Measurements from ENCODE around the gene PDGFD.

The PDGFD gene

GRCh38 chr11:103920933-103921332 lies 243.0 kb downstream of the PDGFD start:
- DNase-seq (ENCODE audit: low read depth in 2 of 2) = no peak

- no peak for DNase-seq (ENCODE audit: low read depth in 2 of 2)
Measured at GRCh38 chr11:103920449-103920848, 243.5 kb downstream of the PDGFD start.

- DNase-seq (ENCODE audit: low read depth in 2 of 2) = no peak
Measured at GRCh38 chr11:103910721-103911120, 253.2 kb downstream of the PDGFD start.

GRCh38 chr11:103907548-103908455 lies 256.1 kb downstream of the PDGFD start:
- no peak for DNase-seq (ENCODE audit: low read depth in 2 of 2)

DNA sequence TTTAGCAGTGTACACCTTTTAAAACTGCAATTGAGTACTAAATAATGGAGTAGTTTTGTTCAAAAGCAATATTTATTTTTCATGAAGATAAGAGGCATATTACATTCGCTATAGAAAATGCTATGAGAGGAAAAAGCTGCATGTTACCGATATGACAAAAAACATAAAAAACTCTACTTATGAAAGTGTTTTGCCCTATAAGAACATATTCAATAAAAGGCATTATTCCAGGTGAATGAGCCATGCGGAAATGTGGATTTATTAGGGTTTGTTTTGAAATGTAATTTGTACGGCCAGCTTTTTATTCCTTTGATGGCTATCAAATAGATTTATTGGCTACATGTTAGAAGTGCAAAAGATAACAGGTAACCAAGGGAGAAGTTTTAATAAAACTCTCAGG lies 256.8 kb downstream of the PDGFD start:
- DNase-seq (ENCODE audit: low read depth in 2 of 2) = no peak

DNA sequence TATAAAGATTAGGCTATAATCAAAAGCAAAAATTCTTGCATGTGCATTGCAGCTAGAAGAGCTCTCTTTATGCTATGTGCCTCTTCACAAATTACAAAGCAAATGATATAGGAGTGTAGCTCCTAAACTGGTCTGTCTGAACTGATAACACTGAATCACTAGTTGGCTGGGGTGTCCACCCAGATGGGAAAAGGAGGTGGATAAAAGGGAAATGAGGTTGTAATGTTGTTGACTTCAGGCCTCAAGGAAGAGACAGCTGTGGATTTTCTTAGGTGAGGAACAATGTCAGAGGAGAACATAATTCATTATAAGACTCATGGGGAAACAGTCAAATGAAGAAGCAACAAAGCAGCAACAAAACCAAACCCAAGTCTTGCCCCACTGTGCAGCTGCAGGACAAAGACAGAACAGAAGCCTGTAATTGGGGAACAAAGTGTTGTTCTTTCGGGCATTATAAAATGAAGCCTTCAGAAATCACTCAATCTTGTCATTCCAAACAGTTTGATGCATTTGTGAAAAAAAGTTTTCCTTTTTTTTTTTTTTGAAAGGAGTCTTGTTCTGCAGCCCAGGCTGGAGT lies 257.6 kb downstream of the PDGFD start:
- no peak for DNase-seq (ENCODE audit: low read depth in 2 of 2)

- DNase-seq (ENCODE audit: low read depth in 2 of 2) = no peak
Measured at GRCh38 chr11:103904324-103904667, 259.7 kb downstream of the PDGFD start.

GRCh38 chr11:103903621-103904323 lies 260.2 kb downstream of the PDGFD start:
- no peak for DNase-seq (ENCODE audit: low read depth in 2 of 2)

DNA sequence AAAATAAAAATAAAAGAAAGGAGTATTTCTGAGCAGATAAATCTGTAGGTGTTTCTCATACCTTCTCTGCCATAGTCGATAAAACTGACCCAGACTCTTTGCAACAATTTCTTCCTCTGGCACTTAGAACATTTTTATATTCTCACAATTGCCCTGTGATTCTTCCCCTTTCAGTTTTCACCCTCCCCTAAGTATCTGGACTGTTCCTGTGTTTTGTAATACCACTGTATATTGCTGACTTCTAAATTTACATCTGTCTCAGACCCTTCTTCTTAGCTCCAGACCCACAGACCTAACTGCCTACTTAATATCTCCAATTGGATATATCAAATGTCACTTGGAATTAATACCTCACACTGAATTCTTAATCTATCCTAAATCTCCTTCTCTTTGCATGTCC lies 261.0 kb downstream of the PDGFD start:
- no peak for DNase-seq (ENCODE audit: low read depth in 2 of 2)

DNA sequence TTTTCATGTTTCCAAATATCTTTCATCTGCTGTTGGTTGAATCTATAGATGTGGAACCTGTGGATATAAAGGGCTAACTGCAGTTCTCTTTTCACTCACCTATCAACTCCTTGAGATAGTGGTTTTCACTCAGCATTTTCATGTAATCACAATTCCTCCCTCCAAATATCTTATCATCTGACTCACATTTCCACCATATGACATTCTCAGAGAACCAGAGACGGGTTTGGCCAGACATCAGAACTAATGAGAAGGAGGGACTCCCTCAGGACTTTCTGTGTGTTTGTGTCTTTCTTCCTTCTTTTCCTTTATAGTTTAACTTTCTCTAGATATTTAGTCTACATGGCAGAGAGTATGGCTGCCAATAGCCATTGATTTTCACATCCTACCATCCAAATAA lies 262.3 kb downstream of the PDGFD start:
- DNase-seq (ENCODE audit: low read depth in 2 of 2) = no peak

DNA sequence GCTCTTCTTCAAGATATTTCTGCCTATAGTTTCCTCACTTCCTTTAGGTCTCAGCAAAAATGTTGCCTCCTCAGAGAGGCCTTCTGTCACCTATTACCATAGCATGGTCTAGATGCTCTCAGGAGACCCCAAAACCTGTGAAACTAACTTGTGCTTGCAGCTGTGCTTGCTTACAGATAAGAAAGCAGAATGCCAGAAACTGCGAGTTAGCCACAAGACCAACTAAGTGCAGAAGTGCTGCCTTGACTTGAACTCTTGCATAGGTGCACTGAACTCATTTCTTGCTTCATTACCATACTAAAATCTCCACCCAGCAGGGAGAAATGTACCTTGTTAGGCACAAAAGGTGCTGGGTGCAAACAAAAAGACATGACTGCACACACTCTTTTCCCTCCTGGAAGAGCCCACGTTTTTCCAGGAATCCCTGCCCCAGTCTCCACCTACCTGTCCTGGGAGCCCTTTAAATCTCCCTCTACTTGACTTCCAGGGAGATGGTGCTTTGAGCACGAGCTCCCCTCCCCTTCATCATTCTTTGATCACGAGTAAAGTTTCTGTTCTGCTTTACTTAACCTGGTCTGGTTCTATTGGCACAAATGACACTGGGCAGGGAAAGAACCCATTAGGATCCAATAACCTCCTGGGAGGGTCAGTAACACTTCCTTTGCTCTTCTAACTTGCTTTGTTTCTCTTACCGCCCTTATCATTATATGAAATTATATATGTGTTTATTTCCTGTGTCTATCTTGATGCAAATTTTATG lies 265.2 kb downstream of the PDGFD start:
- DNase-seq (ENCODE audit: low read depth in 2 of 2) = no peak

GRCh38 chr11:103898065-103898464 lies 265.9 kb downstream of the PDGFD start:
- no peak for DNase-seq (ENCODE audit: low read depth in 2 of 2)

DNA sequence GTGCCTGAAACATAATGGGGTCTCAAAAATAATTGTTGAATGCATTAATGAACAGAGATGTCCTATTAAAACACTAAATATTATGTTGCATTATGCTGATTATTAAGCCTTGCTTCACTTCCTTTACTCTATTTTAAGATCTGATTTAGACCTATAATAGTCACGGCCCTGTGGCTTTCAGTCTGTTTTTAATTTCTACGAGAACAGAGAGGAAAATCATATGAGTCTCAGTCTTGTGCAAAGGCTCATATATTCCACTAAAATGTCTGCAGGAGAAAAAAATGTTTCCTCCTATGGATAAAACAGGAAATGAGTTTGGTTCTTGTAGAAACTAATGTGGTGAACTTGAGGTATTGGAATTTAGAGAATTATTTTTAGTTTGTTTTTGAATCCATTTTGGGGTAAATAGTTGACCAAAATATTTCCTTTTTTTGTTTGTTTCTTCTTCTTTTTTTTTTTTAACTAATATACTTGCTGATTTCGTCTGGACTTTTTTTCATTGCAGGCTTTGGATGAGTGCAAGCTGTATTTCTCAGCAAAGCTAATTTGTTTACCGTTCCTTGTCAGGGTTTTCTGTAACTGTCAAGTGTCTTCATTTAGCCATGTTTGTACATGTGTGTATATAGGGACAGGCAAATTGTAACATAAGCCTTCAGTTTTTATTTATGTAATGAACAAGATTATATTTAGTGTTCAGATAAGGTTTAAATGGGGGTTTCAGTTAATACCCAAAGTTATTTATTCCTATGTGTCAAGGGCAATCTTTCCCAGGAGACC lies 266.6 kb downstream of the PDGFD start:
- DNase-seq (ENCODE audit: low read depth in 2 of 2) = no peak

- DNase-seq (ENCODE audit: low read depth in 2 of 2) = no peak
Measured at GRCh38 chr11:103895106-103895505, 268.8 kb downstream of the PDGFD start.

DNA sequence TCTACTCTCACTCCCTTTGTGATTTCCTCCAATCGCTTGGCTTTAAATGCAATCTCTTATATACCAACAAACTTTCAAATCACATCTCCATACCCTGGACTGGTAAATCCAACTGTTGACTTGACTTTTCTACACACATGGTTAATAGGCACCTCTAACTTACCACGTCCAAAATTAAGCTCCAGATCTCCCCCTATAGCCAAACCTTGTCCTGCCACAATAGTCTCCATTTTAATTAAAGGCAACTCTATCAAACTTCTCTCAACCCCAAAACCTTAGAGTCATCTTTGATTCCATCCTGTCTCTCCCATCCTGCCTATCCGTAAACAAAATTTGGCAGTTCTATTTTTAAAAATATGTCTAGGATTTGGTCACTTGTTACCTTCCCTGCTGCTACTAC lies 269.3 kb downstream of the PDGFD start:
- no peak for DNase-seq (ENCODE audit: low read depth in 2 of 2)

GRCh38 chr11:103894034-103894433 lies 269.9 kb downstream of the PDGFD start:
- DNase-seq (ENCODE audit: low read depth in 2 of 2) = no peak

- DNase-seq (ENCODE audit: low read depth in 2 of 2) = no peak
Measured at GRCh38 chr11:103893371-103893770, 270.6 kb downstream of the PDGFD start.

- no peak for DNase-seq (ENCODE audit: low read depth in 2 of 2)
Measured at GRCh38 chr11:103892603-103893002, 271.3 kb downstream of the PDGFD start.

DNA sequence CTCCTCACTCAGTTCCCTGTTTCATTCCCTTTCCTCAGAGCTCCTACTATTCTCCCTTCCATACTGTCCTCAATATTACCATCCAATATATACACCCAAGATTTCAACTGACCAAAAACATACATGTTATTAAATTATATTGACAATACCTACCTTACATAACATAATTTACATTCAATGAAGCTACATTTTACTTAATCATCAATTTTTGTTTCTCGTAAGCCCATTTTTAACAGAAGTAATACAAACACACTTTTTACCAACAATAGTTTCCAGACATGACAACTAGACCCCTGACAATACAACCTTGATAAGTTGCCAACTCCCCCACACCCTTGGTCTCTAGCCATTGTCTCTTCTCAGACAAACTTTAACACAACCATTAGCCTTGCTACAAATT lies 273.3 kb downstream of the PDGFD start:
- no peak for DNase-seq (ENCODE audit: low read depth in 2 of 2)

GRCh38 chr11:103889679-103890078 lies 274.3 kb downstream of the PDGFD start:
- DNase-seq (ENCODE audit: low read depth in 2 of 2) = no peak

- DNase-seq (ENCODE audit: low read depth in 2 of 2) = no peak
Measured at GRCh38 chr11:103888541-103888951, 275.4 kb downstream of the PDGFD start.
